HEK293 (cell line): ENCODE data around the gene CTDNEP1.
A peak's percentile ranks its signal among the peaks of the same experiment; 100 is the strongest.

Source experiments
- BCL11A ChIP-seq: fragments of 450-650 bp; formaldehyde crosslinking; IDR thresholded peaks from 2 replicates; pipeline ENCODE4 v1.5.1; 2016; ENCODE audit warnings: low read depth, missing biosample characterization, missing genetic modification characterization
- BCL11B ChIP-seq: fragments of 450-650 bp; formaldehyde crosslinking; IDR thresholded peaks from 2 replicates; pipeline ENCODE4 v1.5.1; 2016; ENCODE audit warnings: low read depth, missing biosample characterization, missing genetic modification characterization
- GLI2 ChIP-seq: fragments of 450-650 bp; formaldehyde crosslinking; IDR thresholded peaks from 2 replicates; pipeline ENCODE4; 2017; ENCODE audit warnings: missing biosample characterization, missing genetic modification characterization, low read depth, borderline replicate concordance
- HIC1 ChIP-seq: fragments of 450-650 bp; formaldehyde crosslinking; IDR thresholded peaks from 2 replicates; pipeline ENCODE4 v1.5.1; 2016; ENCODE audit warnings: missing biosample characterization, missing genetic modification characterization
- PRDM10 ChIP-seq: fragments of 450-650 bp; formaldehyde crosslinking; IDR thresholded peaks from 2 replicates; pipeline ENCODE4 v1.5.1; 2016; ENCODE audit warnings: missing biosample characterization, missing genetic modification characterization
- REPIN1 ChIP-seq: fragments of 450-650 bp; formaldehyde crosslinking; IDR thresholded peaks from 2 replicates; pipeline ENCODE4 v1.5.1; 2017; ENCODE audit warnings: missing biosample characterization, missing genetic modification characterization, low read depth
- ZBTB10 ChIP-seq: fragments of 450-650 bp; formaldehyde crosslinking; IDR thresholded peaks from 2 replicates; pipeline ENCODE4 v1.5.1; 2016; ENCODE audit warnings: missing biosample characterization, missing genetic modification characterization
- ZBTB26 ChIP-seq: fragments of 450-650 bp; formaldehyde crosslinking; optimal IDR thresholded peaks from 2 replicates; pipeline ENCODE3; 2016; ENCODE audit warnings: missing biosample characterization, mild to moderate bottlenecking, missing genetic modification characterization
- ZBTB44 ChIP-seq: fragments of 450-650 bp; IDR thresholded peaks from 2 replicates; pipeline ENCODE4 v1.5.1; 2018; ENCODE audit warnings: missing biosample characterization, mild to moderate bottlenecking, missing genetic modification characterization
- ZNF148 ChIP-seq: fragments of 450-650 bp; formaldehyde crosslinking; IDR thresholded peaks from 2 replicates; pipeline ENCODE4 v1.5.0; 2017; ENCODE audit warnings: missing biosample characterization, missing genetic modification characterization, borderline replicate concordance
- ZNF366 ChIP-seq: fragments of 450-650 bp; formaldehyde crosslinking; conservative IDR thresholded peaks from 2 replicates; pipeline ENCODE4 v1.5.1; 2016; ENCODE audit warnings: missing biosample characterization, missing genetic modification characterization
- ZNF404 ChIP-seq: fragments of 450-650 bp; formaldehyde crosslinking; IDR thresholded peaks from 2 replicates; pipeline ENCODE4 v1.5.1; 2017; ENCODE audit warnings: missing biosample characterization, missing genetic modification characterization
- ZNF426 ChIP-seq: fragments of 450-650 bp; formaldehyde crosslinking; IDR thresholded peaks from 2 replicates; pipeline ENCODE4 v1.5.1; 2017; ENCODE audit warnings: missing biosample characterization, missing genetic modification characterization, mild to moderate bottlenecking, inconsistent platforms, moderate library complexity
- ZNF521 ChIP-seq: fragments of 450-650 bp; formaldehyde crosslinking; IDR thresholded peaks from 2 replicates; pipeline ENCODE4 v1.5.1; 2017; ENCODE audit warnings: missing biosample characterization, mild to moderate bottlenecking, missing genetic modification characterization
- ZNF529 ChIP-seq: fragments of 450-650 bp; formaldehyde crosslinking; IDR thresholded peaks from 2 replicates; pipeline ENCODE4 v1.5.1; 2017; ENCODE audit warnings: missing genetic modification characterization, missing biosample characterization; ENCODE audit not compliant: insufficient replicate concordance
- ZNF600 ChIP-seq: fragments of 450-650 bp; formaldehyde crosslinking; IDR thresholded peaks from 2 replicates; pipeline ENCODE4 v1.5.1; 2016; ENCODE audit warnings: missing biosample characterization, missing genetic modification characterization
- ZNF660 ChIP-seq: fragments of 450-650 bp; IDR thresholded peaks from 2 replicates; pipeline ENCODE4 v1.5.1; 2018; ENCODE audit warnings: missing biosample characterization, mild to moderate bottlenecking, missing genetic modification characterization
- ZNF670 ChIP-seq: fragments of 450-650 bp; formaldehyde crosslinking; IDR thresholded peaks from 2 replicates; pipeline ENCODE4 v1.5.1; 2016; ENCODE audit warnings: missing biosample characterization, missing genetic modification characterization, low read depth
- ZNF704 ChIP-seq: fragments of 450-650 bp; formaldehyde crosslinking; IDR thresholded peaks from 2 replicates; pipeline ENCODE4 v1.5.1; 2016; ENCODE audit warnings: missing biosample characterization, missing genetic modification characterization
- ZNF777 ChIP-seq: fragments of 450-650 bp; formaldehyde crosslinking; IDR thresholded peaks from 2 replicates; pipeline ENCODE4 v1.5.1; 2017; ENCODE audit warnings: missing biosample characterization, missing genetic modification characterization, borderline replicate concordance
- ZNF791 ChIP-seq: fragments of 450-650 bp; formaldehyde crosslinking; IDR thresholded peaks from 2 replicates; pipeline ENCODE4 v1.5.1; 2016; ENCODE audit warnings: missing biosample characterization, missing genetic modification characterization
- ZNF792 ChIP-seq: fragments of 450-650 bp; formaldehyde crosslinking; IDR thresholded peaks from 2 replicates; pipeline ENCODE4 v1.5.1; 2016; ENCODE audit warnings: missing biosample characterization, missing genetic modification characterization
- ZNF837 ChIP-seq: fragments of 450-650 bp; formaldehyde crosslinking; IDR thresholded peaks from 2 replicates; pipeline ENCODE4 v1.5.1; 2016; ENCODE audit warnings: missing biosample characterization, missing genetic modification characterization
- ZSCAN23 ChIP-seq: fragments of 450-650 bp; formaldehyde crosslinking; IDR thresholded peaks from 2 replicates; pipeline ENCODE4 v1.5.1; 2016; ENCODE audit warnings: missing biosample characterization, missing genetic modification characterization

Gene CTDNEP1

GRCh38 chr17:7238420-7239090, 13.0 kb downstream of the CTDNEP1 start (continued):
- TF ChIP-seq BCL11B (tag by site-specific recombination): peak; percentile 40; the same call in 1 of the 2 replicates
- TF ChIP-seq ZBTB26 (tag by site-specific recombination): no peak
- no peak for TF ChIP-seq ZSCAN23 (tag by site-specific recombination)
- TF ChIP-seq PRDM10 (tag by site-specific recombination): no peak
- TF ChIP-seq ZNF792 (tag by site-specific recombination): no peak
- no peak for TF ChIP-seq ZNF704 (tag by site-specific recombination)
- no peak for TF ChIP-seq ZNF670 (tag by site-specific recombination)
- no peak for TF ChIP-seq ZNF791
- no peak for TF ChIP-seq ZNF404 (tag by site-specific recombination)
- TF ChIP-seq ZNF837 (tag by site-specific recombination): no peak
- TF ChIP-seq ZBTB10: 0 out of 2 replicates have a peak, but pooled peaks have one; percentile 8
- no peak for TF ChIP-seq ZNF148 (tag by site-specific recombination)
- TF ChIP-seq ZNF660: no peak
- no peak for TF ChIP-seq ZNF426 (tag by site-specific recombination)
- no peak for TF ChIP-seq GLI2 (tag by site-specific recombination)
- TF ChIP-seq ZNF600 (tag by site-specific recombination): no peak
- no peak for TF ChIP-seq ZNF521 (tag by site-specific recombination)
- TF ChIP-seq BCL11A (tag by site-specific recombination): no peak
- 0 out of 2 replicates have a peak, but pooled peaks have one; percentile 17 for TF ChIP-seq ZNF777
- no peak for TF ChIP-seq HIC1 (tag by site-specific recombination)
- no peak for TF ChIP-seq REPIN1 (tag by site-specific recombination)
- TF ChIP-seq ZBTB44: no peak
- no peak for TF ChIP-seq ZNF529
- TF ChIP-seq ZNF366 (tag by site-specific recombination): no peak
